Astrocyte of the hippocampus (primary cell): ENCODE results near the gene TTL.
"Not testable (repeated sequence)": the region's sequence is repeated elsewhere in the genome, so short reads cannot be mapped to it uniquely, and the experiment has no call there.

Source experiments
- DNase-seq: peaks from one replicate; pipeline ENCODE4 v3.0.0; 2011; ENCODE audit warnings: low read depth, low spot score

The TTL gene

GRCh38 chr2:112474844-112475486, 7.0 kb upstream of the TTL start:
- DNase-seq: peak; percentile 54

GRCh38 chr2:112476434-112476833, 5.5 kb upstream of the TTL start:
- no peak for DNase-seq

- no peak for DNase-seq
These were observed 1.4 kb upstream of the TTL start for GRCh38 chr2:112480530-112481049.

GRCh38 chr2:112481050-112481527, 867 bp upstream of the TTL start:
- DNase-seq: peak; percentile 93

GRCh38 chr2:112482309-112483041, 519 bp downstream of the TTL start:
- peak; percentile 78 for DNase-seq

GRCh38 chr2:112483042-112483473, 1.1 kb downstream of the TTL start:
- peak; percentile 69 for DNase-seq

- DNase-seq: no peak
These were observed 1.9 kb downstream of the TTL start for GRCh38 chr2:112483831-112484230.

GRCh38 chr2:112485849-112486248, 3.9 kb downstream of the TTL start:
- no peak for DNase-seq

GRCh38 chr2:112486895-112487294, 4.9 kb downstream of the TTL start:
- DNase-seq: no peak

- no peak for DNase-seq
These were observed 5.5 kb downstream of the TTL start for GRCh38 chr2:112487444-112487961.

- DNase-seq: no peak
These were observed 6.2 kb downstream of the TTL start for GRCh38 chr2:112488201-112488600.

- no peak for DNase-seq
These were observed 10.0 kb downstream of the TTL start for GRCh38 chr2:112491946-112492345.

GRCh38 chr2:112493048-112493447, 11.1 kb downstream of the TTL start:
- peak; percentile 15 for DNase-seq

GRCh38 chr2:112493858-112494648, 12.1 kb downstream of the TTL start:
- DNase-seq: peak; percentile 62

- no peak for DNase-seq
These were observed 12.9 kb downstream of the TTL start for GRCh38 chr2:112494828-112495227.

GRCh38 chr2:112495878-112496277, 13.9 kb downstream of the TTL start:
- DNase-seq: not testable (repeated sequence)

GRCh38 chr2:112500850-112501484, 19.0 kb downstream of the TTL start:
- peak; percentile 27 for DNase-seq

- not testable (repeated sequence) for DNase-seq
These were observed 27.5 kb downstream of the TTL start for GRCh38 chr2:112509239-112509998.

GRCh38 chr2:112516801-112517200, 34.8 kb downstream of the TTL start:
- no peak for DNase-seq

- no peak for DNase-seq
These were observed 36.9 kb downstream of the TTL start for GRCh38 chr2:112518807-112519206.

- DNase-seq: no peak
These were observed 37.5 kb downstream of the TTL start for GRCh38 chr2:112519506-112519905.
